ENCODE results near the gene RHD.
"Not testable (repeated sequence)": the region's sequence is repeated elsewhere in the genome, so short reads cannot be mapped to it uniquely, and the experiment has no call there.

Gene RHD

DNA sequence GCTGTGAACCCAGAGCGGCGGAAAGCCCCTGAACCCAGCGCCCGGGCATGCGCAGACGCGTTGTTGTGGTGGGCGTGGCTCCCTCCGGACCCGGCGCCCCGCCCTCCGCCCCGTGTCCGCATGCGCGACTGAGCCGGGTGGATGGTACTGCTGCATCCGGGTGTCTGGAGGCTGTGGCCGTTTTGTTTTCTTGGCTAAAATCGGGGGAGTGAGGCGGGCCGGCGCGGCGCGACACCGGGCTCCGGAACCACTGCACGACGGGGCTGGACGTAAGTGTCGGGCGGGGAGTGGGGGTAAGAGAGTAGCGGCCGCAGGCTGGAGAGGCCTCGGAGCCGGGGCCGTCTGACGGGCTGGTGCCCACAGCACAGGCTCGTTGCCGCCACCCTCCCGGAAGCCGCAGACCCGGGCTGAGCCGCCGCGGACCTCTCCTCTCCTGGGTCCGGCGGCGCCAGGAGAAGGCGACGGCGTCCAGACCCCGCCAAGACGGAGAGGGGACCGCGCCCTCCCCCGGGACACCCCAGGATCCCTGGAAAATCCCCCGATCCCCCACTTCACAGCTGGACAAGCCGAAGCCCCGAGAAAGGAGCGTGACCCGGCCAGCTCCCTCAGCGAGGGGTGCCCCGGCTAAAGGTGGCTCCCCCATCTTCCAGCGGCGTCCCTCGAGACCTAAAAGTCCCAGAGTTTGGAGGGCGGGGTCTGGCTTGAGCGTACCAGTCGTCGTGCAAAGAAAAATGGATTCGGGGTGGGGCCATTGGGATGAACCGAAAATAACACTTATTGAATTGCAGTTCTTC is 66.1 kb downstream of the RHD start, which contains the start of gene TMEM50A:
Gene TMEM50A, plus strand, starts transcription at position 147 of the 794 bp plus-strand sequence. CDS start 2,153 bp downstream, outside the sequence.
- Mint-ChIP-seq H3K36me3 (ENCODE audit: low read depth) (peaks cover 36% of the 10 kb centered on the region), H3K4me1 (ENCODE audit: low read depth) (peaks cover 29% of the 10 kb centered on the region), H3K9me3 (no peaks in the 10 kb centered on the region), H3K27ac (peak within 1 kb of the TSS; percentile 98), H3K4me3 (peak within 1 kb of the TSS; percentile 96), H3K27me3 (no peaks in the 10 kb centered on the region)
- intact Hi-C loops (cut with micrococcal nuclease), result no loop called here

DNA sequence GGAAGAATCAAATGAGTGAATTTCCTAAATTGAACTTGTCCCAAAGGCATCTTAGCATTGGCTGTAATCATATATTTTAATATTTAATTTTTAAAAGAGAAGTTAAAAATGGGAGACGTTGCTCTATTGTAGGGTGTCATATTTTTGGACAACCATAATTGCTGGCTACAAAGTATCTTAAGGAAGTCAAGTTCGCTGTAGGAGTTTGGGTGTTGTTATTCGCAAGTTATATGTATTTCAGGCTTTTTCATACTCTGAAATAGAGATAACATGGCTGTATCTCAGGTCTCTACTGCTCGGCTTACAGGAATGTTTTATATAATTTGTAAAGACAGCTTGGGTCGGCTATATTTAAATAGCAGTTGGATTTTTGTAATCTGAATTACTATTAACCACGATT is 66.7 kb downstream of the RHD start:
- H3K36me3 Mint-ChIP-seq (ENCODE audit: low read depth), result peaks cover 42% of the 10 kb centered on the region
- H3K27me3 Mint-ChIP-seq, result no peaks in the 10 kb centered on the region
- H3K4me3 Mint-ChIP-seq, result peak overlapping the region; percentile 96
- peaks cover 29% of the 10 kb centered on the region for H3K4me1 Mint-ChIP-seq (ENCODE audit: low read depth)
- H3K9me3 Mint-ChIP-seq, result no peaks in the 10 kb centered on the region
- intact Hi-C loops (cut with micrococcal nuclease), result no loop called here
- H3K27ac Mint-ChIP-seq, result peak overlapping the region; percentile 98

DNA sequence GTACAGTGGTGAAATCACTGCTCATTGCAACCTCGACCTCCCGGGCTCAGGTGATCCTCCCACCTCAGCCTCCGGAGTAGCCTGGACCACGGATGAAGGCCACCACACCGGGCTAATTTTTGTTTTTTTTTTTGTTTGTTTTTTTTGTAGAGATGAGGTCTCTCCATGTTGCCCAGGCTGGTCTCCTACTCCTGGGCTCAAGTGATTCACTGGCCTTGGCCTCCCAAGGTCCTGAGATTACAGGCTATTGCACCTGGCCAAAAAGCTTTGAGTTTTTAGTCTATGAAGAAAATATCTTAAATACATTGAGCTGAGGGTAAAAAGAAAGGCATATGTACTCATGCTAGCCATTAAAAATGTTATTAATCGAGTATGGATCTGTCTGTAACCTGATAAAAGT is 69.4 kb downstream of the RHD start:
- intact Hi-C loops (cut with micrococcal nuclease), result no loop called here
- H3K9me3 Mint-ChIP-seq, result no peaks in the 10 kb centered on the region
- H3K27ac Mint-ChIP-seq, result no peak overlapping the region
- peaks cover 28% of the 10 kb centered on the region for H3K4me1 Mint-ChIP-seq (ENCODE audit: low read depth)
- H3K27me3 Mint-ChIP-seq, result no peaks in the 10 kb centered on the region
- no peak overlapping the region for H3K4me3 Mint-ChIP-seq
- H3K36me3 Mint-ChIP-seq (ENCODE audit: low read depth), result peaks cover 69% of the 10 kb centered on the region

DNA sequence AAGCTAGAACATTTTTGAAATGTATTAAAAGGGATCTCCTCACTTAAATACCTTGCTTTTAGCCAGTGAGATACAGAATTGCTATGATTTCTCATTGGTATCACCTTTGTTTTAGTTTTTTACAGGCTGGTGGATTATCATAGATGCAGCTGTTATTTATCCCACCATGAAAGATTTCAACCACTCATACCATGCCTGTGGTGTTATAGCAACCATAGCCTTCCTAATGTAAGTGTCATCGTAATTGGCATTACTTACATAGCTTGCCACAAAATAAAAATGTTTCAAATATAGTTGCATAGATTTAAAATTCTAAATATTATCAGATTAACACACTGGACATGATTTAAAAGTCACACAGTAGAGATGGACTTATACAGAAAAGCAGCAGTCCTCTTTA is 70.5 kb downstream of the RHD start:
- no peak overlapping the region for H3K4me3 Mint-ChIP-seq
- H3K27me3 Mint-ChIP-seq, result no peaks in the 10 kb centered on the region
- intact Hi-C loops (cut with micrococcal nuclease), result no loop called here
- H3K27ac Mint-ChIP-seq, result no peak overlapping the region
- H3K4me1 Mint-ChIP-seq (ENCODE audit: low read depth), result peaks cover 25% of the 10 kb centered on the region
- H3K36me3 Mint-ChIP-seq (ENCODE audit: low read depth), result peaks cover 76% of the 10 kb centered on the region
- H3K9me3 Mint-ChIP-seq, result no peaks in the 10 kb centered on the region

DNA sequence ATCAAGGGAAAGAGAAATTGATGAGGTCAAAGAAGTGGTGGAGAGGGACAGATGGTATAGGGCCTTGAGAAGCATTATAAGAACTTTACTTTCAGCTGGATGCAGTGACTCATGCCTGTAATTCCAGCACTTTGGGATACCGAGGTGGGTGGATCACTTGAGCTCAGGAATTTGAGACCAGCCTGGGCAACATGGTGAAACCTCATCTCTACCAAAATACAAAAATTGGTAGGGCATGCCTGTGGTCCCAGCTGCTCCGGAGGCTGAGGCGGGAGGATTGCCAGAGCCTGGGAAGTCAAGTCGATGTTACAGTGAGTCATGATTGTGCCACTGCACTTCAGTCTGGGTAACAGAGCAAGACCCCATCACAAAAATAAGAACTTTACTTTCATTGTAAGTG is 71.6 kb downstream of the RHD start:
- no peak overlapping the region for H3K27ac Mint-ChIP-seq
- H3K4me1 Mint-ChIP-seq (ENCODE audit: low read depth), result peaks cover 25% of the 10 kb centered on the region
- H3K4me3 Mint-ChIP-seq, result no peak overlapping the region
- H3K36me3 Mint-ChIP-seq (ENCODE audit: low read depth), result peaks cover 75% of the 10 kb centered on the region
- intact Hi-C loops (cut with micrococcal nuclease), result no loop called here
- no peaks in the 10 kb centered on the region for H3K27me3 Mint-ChIP-seq
- H3K9me3 Mint-ChIP-seq, result no peaks in the 10 kb centered on the region

DNA sequence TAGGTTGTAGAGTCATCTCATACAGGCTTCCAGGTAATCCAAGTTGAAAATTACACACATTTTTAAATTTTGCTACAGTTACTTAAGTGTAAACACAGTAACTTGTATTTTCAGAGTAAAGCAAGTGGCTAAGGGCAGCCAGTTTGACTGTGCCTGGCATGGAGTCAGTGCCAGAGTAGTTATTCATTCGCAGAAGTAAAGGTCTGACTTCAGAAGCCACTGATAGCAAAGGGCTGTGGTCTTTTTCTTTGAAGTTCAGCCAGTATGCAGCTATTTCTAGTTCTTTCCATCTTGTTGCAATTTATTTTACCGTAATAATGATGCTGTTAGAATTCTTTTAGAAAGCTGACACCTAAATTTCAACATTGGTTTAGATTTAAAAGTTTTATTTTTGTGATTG is 75.2 kb downstream of the RHD start:
- Mint-ChIP-seq H3K36me3 (ENCODE audit: low read depth) (peaks cover 89% of the 10 kb centered on the region), H3K4me3 (no peak overlapping the region), H3K4me1 (ENCODE audit: low read depth) (no peaks in the 10 kb centered on the region), H3K27me3 (no peaks in the 10 kb centered on the region), H3K9me3 (no peaks in the 10 kb centered on the region), H3K27ac (no peak overlapping the region)
- intact Hi-C loops (cut with micrococcal nuclease), result no loop called here

DNA sequence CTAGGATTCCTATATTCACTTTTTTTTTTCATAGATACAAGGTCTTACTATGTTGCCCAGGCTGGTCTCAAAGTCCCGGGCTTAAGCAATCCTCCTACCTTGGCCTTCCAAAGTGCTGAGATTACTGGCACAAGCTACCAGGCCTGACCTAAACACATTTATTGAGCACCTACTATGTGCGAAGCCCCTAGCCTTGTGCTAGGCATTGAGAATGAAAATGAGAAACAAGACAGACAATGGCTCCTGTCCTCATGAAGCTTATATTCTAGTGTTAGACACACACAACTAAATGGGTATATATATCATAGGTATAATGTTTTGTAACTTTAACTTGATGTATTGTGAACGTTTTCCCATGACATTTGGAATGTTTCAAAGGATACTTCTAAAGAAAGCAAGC is 77.3 kb downstream of the RHD start:
- Mint-ChIP-seq H3K4me1 (ENCODE audit: low read depth) (no peaks in the 10 kb centered on the region), H3K27ac (no peak overlapping the region), H3K27me3 (no peaks in the 10 kb centered on the region), H3K36me3 (ENCODE audit: low read depth) (peaks cover 85% of the 10 kb centered on the region), H3K4me3 (no peak overlapping the region), H3K9me3 (no peaks in the 10 kb centered on the region)
- intact Hi-C loops (cut with micrococcal nuclease), result no loop called here

DNA sequence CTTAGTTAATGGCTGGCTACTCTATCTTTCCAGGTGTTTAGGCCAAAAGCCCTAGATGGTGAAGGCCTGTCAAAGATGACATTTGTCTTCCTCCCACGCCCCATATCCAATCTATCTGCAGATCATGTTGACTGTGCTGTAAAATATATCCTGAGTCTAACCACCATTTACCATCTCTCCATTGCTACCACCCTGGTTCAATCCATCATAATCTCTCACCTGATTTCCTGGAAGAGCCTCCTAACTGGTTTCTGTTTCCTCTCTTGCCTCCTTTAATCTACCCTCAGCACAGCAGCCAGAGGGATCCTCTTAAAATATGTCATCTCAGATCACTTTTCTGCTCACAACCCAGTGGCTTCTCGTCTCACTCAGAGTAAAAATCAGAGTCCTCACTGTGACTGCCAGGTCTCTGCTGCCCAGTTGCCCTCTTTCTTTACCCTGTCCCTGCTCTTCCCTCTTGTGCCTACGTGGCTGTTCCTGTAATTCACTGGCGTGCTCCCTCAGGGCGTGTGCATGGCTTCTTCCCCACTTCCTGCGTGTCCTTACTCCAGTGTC is 83.6 kb downstream of the RHD start:
- Mint-ChIP-seq H3K4me1 (ENCODE audit: low read depth) (peaks cover 8% of the 10 kb centered on the region), H3K36me3 (ENCODE audit: low read depth) (peaks cover 95% of the 10 kb centered on the region), H3K27me3 (no peaks in the 10 kb centered on the region), H3K4me3 (no peak overlapping the region), H3K27ac (peak overlapping the region; percentile 4), H3K9me3 (no peaks in the 10 kb centered on the region)
- intact Hi-C loops (cut with micrococcal nuclease), result no loop called here

DNA sequence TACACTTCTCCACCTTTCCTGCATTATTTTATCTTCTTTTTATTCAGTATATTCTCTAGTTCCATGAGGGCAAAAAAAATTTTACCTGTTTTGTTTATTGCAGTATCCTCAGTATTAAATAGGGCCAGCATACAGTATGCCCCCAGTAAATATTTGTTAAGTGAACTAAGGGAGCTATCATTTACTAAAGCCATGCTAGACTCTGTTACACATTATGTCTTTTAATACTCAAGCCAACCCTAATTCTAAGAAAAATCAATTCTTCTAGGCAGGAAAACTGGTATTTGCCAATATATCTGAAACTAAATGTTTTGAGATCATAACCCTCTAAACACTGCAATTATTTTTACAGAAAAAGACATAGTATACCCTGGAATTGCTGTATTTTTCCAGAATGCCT is 84.1 kb downstream of the RHD start:
- H3K4me1 Mint-ChIP-seq (ENCODE audit: low read depth), result peaks cover 8% of the 10 kb centered on the region
- intact Hi-C loops (cut with micrococcal nuclease), result no loop called here
- peak overlapping the region; percentile 4 for H3K27ac Mint-ChIP-seq
- no peak overlapping the region for H3K4me3 Mint-ChIP-seq
- no peaks in the 10 kb centered on the region for H3K9me3 Mint-ChIP-seq
- no peaks in the 10 kb centered on the region for H3K27me3 Mint-ChIP-seq
- peaks cover 95% of the 10 kb centered on the region for H3K36me3 Mint-ChIP-seq (ENCODE audit: low read depth)

DNA sequence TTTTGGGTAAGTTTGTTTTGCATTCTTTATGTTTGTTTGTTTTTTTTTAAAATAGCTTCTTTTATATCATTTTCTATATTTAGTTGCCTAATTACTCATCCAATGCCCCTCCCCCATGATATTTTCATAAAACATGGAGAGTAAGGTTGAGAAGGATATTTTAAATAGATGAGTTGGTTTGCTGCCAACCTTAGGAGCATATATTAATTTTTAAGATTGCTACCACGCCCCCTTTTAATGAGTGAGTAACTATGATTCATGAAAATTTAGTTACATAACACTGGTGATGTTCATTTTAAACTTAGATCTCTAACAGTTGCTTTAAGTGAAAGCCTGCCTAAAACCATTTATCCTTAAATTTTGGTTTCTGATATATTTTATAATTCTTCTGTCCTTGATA is 84.5 kb downstream of the RHD start:
- Mint-ChIP-seq H3K4me1 (ENCODE audit: low read depth) (peaks cover 8% of the 10 kb centered on the region), H3K27ac (no peak overlapping the region), H3K36me3 (ENCODE audit: low read depth) (peaks cover 95% of the 10 kb centered on the region), H3K27me3 (no peaks in the 10 kb centered on the region), H3K4me3 (no peak overlapping the region), H3K9me3 (no peaks in the 10 kb centered on the region)
- intact Hi-C loops (cut with micrococcal nuclease), result no loop called here

DNA sequence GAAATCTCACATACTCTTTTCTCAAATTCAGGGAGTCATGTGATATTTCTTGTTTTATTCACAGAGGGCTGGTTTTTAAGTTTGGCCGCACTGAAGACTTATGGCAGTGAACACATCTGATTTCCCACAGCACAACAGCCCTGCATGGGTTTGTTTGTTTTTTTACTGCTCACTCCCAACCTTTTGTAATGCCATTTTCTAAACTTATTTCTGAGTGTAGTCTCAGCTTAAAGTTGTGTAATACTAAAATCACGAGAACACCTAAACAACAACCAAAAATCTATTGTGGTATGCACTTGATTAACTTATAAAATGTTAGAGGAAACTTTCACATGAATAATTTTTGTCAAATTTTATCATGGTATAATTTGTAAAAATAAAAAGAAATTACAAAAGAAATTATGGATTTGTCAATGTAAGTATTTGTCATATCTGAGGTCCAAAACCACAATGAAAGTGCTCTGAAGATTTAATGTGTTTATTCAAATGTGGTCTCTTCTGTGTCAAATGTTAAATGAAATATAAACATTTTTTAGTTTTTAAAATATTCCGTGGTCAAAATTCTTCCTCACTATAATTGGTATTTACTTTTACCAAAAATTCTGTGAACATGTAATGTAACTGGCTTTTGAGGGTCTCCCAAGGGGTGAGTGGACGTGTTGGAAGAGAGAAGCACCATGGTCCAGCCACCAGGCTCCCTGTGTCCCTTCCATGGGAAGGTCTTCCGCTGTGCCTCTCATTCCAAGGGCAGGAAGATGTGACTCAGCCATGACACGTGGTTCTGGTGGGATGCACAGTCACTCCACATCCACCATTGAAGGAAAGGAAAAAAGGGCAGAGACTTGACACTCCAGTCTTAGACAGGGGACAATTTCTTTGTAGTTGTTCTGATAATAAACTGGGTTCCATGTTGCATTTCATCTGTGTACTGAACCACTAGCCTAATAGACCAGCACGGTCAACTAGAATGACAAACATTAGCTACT is 88.6 kb downstream of the RHD start:
- Mint-ChIP-seq H3K4me1 (ENCODE audit: low read depth) (peaks cover 5% of the 10 kb centered on the region), H3K4me3 (no peak overlapping the region), H3K27ac (no peak overlapping the region), H3K36me3 (ENCODE audit: low read depth) (peaks cover 63% of the 10 kb centered on the region), H3K9me3 (no peaks in the 10 kb centered on the region), H3K27me3 (no peaks in the 10 kb centered on the region)
- intact Hi-C loops (cut with micrococcal nuclease), result no loop called here

DNA sequence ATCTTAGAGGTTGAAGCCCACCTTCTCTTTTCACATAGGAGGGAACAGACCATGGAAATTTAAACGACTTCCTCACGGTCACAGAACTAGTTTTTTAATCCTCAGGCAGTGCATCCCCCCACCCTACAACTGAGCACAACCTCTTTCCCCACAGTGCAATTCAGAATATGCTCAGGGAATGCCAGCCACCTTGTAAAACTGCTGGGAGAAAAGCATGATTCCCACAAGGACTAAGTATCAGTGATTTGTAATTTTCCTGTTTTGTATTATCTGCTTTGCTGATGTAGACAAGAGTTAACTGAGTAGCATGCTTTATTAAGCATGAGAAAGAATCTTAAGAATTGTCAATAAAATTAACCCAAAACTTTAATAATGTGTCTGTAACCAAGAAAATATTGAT is 89.6 kb downstream of the RHD start:
- intact Hi-C loops (cut with micrococcal nuclease), result no loop called here
- peaks cover 53% of the 10 kb centered on the region for H3K36me3 Mint-ChIP-seq (ENCODE audit: low read depth)
- no peaks in the 10 kb centered on the region for H3K27me3 Mint-ChIP-seq
- H3K9me3 Mint-ChIP-seq, result no peaks in the 10 kb centered on the region
- H3K27ac Mint-ChIP-seq, result no peak overlapping the region
- no peak overlapping the region for H3K4me3 Mint-ChIP-seq
- no peaks in the 10 kb centered on the region for H3K4me1 Mint-ChIP-seq (ENCODE audit: low read depth)

DNA sequence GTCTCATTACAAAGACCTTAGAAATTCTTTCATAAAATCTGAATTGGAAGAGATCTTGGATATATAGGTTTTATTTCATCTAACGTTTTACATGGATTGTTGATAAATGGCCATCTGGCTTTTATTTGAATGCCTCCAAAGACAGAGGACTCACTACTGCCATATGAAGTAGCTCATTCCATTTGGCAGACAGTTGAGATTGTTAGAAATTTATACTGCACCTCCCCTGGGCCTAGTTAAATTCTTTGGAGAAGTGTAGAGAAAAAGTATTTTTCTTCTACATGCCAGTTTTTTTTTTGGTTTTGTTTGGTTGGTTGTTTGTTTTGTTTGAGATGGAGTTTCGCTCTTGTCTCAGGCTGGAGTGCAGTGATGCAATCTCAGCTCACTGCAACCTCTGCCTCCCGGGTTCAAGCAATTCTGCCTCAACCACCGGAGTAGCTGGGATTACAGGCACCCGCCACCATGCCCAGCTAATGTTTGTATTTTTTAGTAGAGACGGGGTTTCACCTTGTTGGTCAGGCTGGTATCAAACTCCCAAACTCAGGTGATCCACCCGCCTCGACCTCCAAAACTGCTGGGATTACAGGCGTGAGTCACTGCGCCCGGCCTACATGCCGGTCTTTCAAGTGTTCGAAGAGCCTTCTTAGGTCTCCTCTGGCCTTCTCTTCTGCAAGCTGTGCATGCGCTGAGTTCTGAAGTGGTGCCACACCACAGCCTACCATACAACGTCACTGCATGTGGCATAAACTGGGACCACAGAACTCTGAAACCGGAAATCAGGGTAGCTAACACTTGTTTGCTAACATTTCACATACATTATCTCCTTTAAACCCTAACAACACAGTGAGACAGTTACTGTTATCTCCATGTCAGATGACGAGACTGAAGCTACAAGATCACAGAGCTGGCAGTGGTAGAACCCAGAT is 90.6 kb downstream of the RHD start:
- intact Hi-C loops (cut with micrococcal nuclease); H3K9me3 Mint-ChIP-seq; H3K27me3 Mint-ChIP-seq; H3K4me1 Mint-ChIP-seq (ENCODE audit: low read depth); H3K4me3 Mint-ChIP-seq; H3K27ac Mint-ChIP-seq: not testable (repeated sequence)
- peaks cover 43% of the 10 kb centered on the region for H3K36me3 Mint-ChIP-seq (ENCODE audit: low read depth)

Measured in dendritic cell treated with granulocyte-macrophage colony-stimulating factor and Interleukin-4, amounts not matched to agents 40 ng/mL and 50 ng/mL, for 4 days (primary cell).